Tibial nerve (tissue), 4 donors: Measurements from ENCODE around the gene RTBDN.
"Not testable (repeated sequence)": the region's sequence is repeated elsewhere in the genome, so short reads cannot be mapped to it uniquely, and the experiment has no call there.

Experiments used
- CTCF ChIP-seq, 5 experiments: fragments of 200-600 bp in 3 of 5; fragments of 450-650 bp in 2 of 5; sonication (generic) in 3 of 5; IDR thresholded peaks; one replicate each; pipeline ENCODE4 v1.5.1; 2016 to 2019; ENCODE audit warnings: antibody characterized with exemption in 5 of 5, mild to moderate bottlenecking in 3 of 5, moderate library complexity in 2 of 5
- EP300 ChIP-seq, 2 donors: sonication (generic); formaldehyde crosslinking; IDR thresholded peaks; one replicate each; pipeline ENCODE4 v1.6.1; 2017; ENCODE audit warnings: antibody characterized with exemption in 2 of 2, mild to moderate bottlenecking in 1 of 2
- POLR2A ChIP-seq, 2 donors: fragments of 450-650 bp; IDR thresholded peaks; one replicate each; pipeline ENCODE4 v1.6.1; 2017; ENCODE audit warnings: antibody characterized with exemption in 2 of 2, mild to moderate bottlenecking in 2 of 2, moderate library complexity in 2 of 2

GRCh38 chr19:12846613-12847012 is 12.2 kb upstream of the RTBDN start:
- not testable (repeated sequence) for TF ChIP-seq POLR2A, CTCF, EP300 (IDR thresholded peaks at IDR 0.05)
